Suppressor macrophage (primary cell): ENCODE measurements around the gene BEGAIN.

ENCODE experiments used
- DNase-seq, 4 experiments: peaks; one replicate each; pipeline ENCODE4 v3.0.0-alpha.2; 2020 to 2022

BEGAIN gene

GRCh38 chr14:100503251-100503650, 84.0 kb downstream of the BEGAIN start:
- DNase-seq = no peak

DNA sequence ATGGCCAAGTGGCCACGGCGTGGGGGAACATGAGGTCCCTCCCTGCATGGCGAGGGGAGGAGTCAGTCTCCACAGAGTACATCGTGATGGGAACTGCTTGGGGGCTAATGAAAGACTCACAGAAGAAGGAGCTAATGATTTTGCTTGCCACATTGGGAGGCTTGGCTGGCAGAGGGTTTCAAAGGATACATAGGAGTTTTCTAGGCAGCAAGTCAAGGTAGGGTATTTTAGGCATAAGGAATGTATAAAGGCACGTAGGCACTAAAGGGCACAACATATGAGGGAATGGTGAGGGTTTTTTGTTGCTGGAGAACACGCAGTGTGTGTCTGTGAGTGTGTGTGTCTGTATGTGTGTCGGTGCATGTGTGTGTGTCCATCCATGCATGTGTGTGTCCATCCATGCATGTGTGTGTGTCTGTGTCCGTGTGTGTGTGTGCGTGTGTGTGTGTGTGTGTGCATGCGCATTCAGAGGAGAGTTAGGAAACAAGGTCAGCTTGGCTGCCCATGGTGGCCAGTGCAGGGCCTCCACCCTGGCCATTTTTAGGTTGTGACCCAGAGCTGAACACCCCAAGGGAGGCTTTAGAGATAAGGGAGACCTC, 84.5 kb downstream of the BEGAIN start:
- no peak for DNase-seq

- no peak for DNase-seq
Observed at GRCh38 chr14:100500128-100500527, 87.1 kb downstream of the BEGAIN start.

DNA sequence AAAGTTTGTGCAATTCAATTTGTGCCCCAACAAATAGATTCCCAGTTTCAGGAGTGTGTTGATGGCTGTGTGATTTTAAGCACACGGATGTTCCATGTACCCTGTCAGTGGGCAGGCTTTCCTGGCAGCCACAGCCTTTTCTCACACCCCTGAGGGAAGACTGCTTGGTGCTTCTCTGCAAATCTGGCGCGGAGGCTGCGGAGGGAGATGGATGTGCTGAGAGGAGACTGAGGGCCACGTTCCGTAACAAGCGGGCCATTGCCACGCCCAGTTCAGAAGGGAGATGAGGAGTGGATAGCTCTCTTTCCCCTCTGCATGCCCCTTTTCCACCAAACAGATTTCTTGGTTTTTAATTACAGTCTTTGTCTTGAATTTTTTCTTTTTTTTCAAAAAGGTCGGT, 89.1 kb downstream of the BEGAIN start:
- no peak for DNase-seq

GRCh38 chr14:100495917-100496316, 91.3 kb downstream of the BEGAIN start:
- no peak for DNase-seq

DNA sequence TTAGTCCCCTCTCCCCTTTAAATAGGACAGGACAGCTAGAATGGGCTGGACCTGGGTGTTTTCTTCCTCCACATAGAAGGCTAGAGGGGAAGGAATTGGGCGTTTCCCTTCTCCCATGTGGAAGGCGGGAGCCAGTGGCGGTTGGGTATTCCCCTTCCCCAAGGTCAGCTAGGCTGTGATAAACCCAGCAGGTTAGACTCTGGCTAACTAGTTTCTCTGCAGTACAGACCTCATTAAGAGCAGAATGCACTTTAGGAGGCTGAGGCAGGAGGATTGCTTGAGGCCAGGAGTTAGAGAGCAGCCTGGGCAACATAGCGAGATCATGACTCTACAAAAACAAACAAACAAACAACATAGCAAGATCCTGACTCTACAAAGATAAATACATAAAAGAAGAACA, 92.6 kb downstream of the BEGAIN start:
- DNase-seq = no peak

DNA sequence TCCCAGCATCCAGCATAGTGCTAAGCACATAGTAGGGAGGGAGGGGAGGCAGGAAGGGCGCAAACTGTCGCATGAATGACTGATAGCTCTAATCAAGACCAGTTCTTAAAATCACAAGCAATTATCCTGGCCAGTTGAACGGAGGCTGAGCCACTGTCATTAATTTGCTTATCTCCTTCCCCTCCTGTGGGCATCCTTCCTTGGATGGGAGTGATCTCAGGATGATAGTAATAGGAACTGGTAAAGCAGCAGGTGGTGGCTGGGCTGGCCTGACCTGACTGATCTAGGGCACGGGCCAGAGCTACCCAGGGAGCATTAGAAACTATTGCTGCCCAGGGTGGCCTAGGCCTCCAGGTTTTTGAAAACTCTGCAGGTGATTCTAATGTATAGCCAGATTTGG, 97.0 kb downstream of the BEGAIN start:
- DNase-seq = no peak

- no peak for DNase-seq
Observed at GRCh38 chr14:100488057-100488456, 99.2 kb downstream of the BEGAIN start.

GRCh38 chr14:100487304-100487703, 99.9 kb downstream of the BEGAIN start:
- DNase-seq = no peak
